ENCODE data around the gene SNX2.

Gene SNX2

GRCh38 chr5:122790354-122791103 is 15.6 kb downstream of the SNX2 start:
- Histone ChIP-seq H3K4me2 (ENCODE audit: low read length) (no peak overlapping the region), H3K27me3 (ENCODE audit: insufficient read depth, low read length, poor library complexity) (no peaks in the 10 kb centered on the region), H3K18ac (ENCODE audit: low read length) (no peak overlapping the region)

GRCh38 chr5:122805481-122805880 is 30.6 kb downstream of the SNX2 start:
- no peaks in the 10 kb centered on the region for H3K27me3 ChIP-seq (ENCODE audit: insufficient read depth, low read length, poor library complexity)
- no peak overlapping the region for H2BK120ac ChIP-seq (ENCODE audit: low read depth, low read length)
- no peak overlapping the region for H4K8ac ChIP-seq (ENCODE audit: low read depth, low read length)
- H3K4me2 ChIP-seq (ENCODE audit: low read length), result no peak overlapping the region
- DNase-seq, result no peak
- H3K27ac ChIP-seq (ENCODE audit: low read depth, low read length), result no peak overlapping the region
- no peak overlapping the region for H3K18ac ChIP-seq (ENCODE audit: low read length)
- no peaks in the 10 kb centered on the region for H3K79me1 ChIP-seq (ENCODE audit: low read length)
- H2AK5ac ChIP-seq (ENCODE audit: low read length), result no peak overlapping the region
- H3K9ac ChIP-seq (ENCODE audit: low read length), result no peak overlapping the region
- no peak overlapping the region for H3K4ac ChIP-seq (ENCODE audit: low read depth, low read length)
- H3K36me3 ChIP-seq (ENCODE audit: control insufficient read depth, insufficient read depth, low read length), result peaks cover 2% of the 10 kb centered on the region
- H2BK5ac ChIP-seq (ENCODE audit: low read length), result no peak overlapping the region
- no peak overlapping the region for H3K23ac ChIP-seq (ENCODE audit: low read length)
- H3K79me2 ChIP-seq (ENCODE audit: control insufficient read depth, insufficient read depth, low read length), result no peaks in the 10 kb centered on the region
- H2BK15ac ChIP-seq (replicated peaks; ENCODE audit: low read depth), result no peak overlapping the region
- H3K4me3 ChIP-seq (ENCODE audit: low read length), result no peak overlapping the region
- whole genome bisulfite sequencing (ENCODE audit: extremely low coverage, insufficient coverage, low lambda C conversion rate), result no CpG with 5 or more reads among the region's 2 CpGs
- H4K5ac ChIP-seq (ENCODE audit: low read length), result no peak overlapping the region
- H3K56ac ChIP-seq (ENCODE audit: low read length), result no peak overlapping the region
- no peaks in the 10 kb centered on the region for H3K4me1 ChIP-seq (ENCODE audit: control insufficient read depth, low read depth, low read length)

More at GRCh38 chr5:122790354-122791103, 15.6 kb downstream of the SNX2 start:
- H3K79me2 ChIP-seq (ENCODE audit: control insufficient read depth, insufficient read depth, low read length), result peaks cover 5% of the 10 kb centered on the region
- H2BK5ac ChIP-seq (ENCODE audit: low read length), result no peak overlapping the region
- H3K4me3 ChIP-seq (ENCODE audit: low read length), result no peak overlapping the region
- H3K4me1 ChIP-seq (ENCODE audit: control insufficient read depth, low read depth, low read length), result no peaks in the 10 kb centered on the region
- H2BK15ac ChIP-seq (replicated peaks; ENCODE audit: low read depth), result no peak overlapping the region
- no peak overlapping the region for H3K56ac ChIP-seq (ENCODE audit: low read length)
- H4K8ac ChIP-seq (ENCODE audit: low read depth, low read length), result no peak overlapping the region
- H4K5ac ChIP-seq (ENCODE audit: low read length), result no peak overlapping the region
- H3K23ac ChIP-seq (ENCODE audit: low read length), result no peak overlapping the region
- WGBS (ENCODE audit: extremely low coverage, insufficient coverage, low lambda C conversion rate), result 100% methylated on average over 1 of the region's 5 CpGs
- DNase-seq, result no peak
- H3K27ac ChIP-seq (ENCODE audit: low read depth, low read length), result no peak overlapping the region
- no peak overlapping the region for H3K9ac ChIP-seq (ENCODE audit: low read length)
- H2AK5ac ChIP-seq (ENCODE audit: low read length), result no peak overlapping the region
- H3K36me3 ChIP-seq (ENCODE audit: control insufficient read depth, insufficient read depth, low read length), result no peaks in the 10 kb centered on the region
- no peak overlapping the region for H2BK120ac ChIP-seq (ENCODE audit: low read depth, low read length)
- H3K79me1 ChIP-seq (ENCODE audit: low read length), result peaks cover 6% of the 10 kb centered on the region
- no peak overlapping the region for H3K4ac ChIP-seq (ENCODE audit: low read depth, low read length)

GRCh38 chr5:122810405-122810804 is 35.5 kb downstream of the SNX2 start:
- no peak overlapping the region for H2AK5ac ChIP-seq (ENCODE audit: low read length)
- H3K4me1 ChIP-seq (ENCODE audit: control insufficient read depth, low read depth, low read length), result no peaks in the 10 kb centered on the region
- WGBS (ENCODE audit: extremely low coverage, insufficient coverage, low lambda C conversion rate), result no CpG with 5 or more reads among the region's 2 CpGs
- H3K4me3 ChIP-seq (ENCODE audit: low read length), result no peak overlapping the region
- no peak overlapping the region for H3K23ac ChIP-seq (ENCODE audit: low read length)
- no peak overlapping the region for H4K8ac ChIP-seq (ENCODE audit: low read depth, low read length)
- H3K79me1 ChIP-seq (ENCODE audit: low read length), result no peaks in the 10 kb centered on the region
- H3K18ac ChIP-seq (ENCODE audit: low read length), result no peak overlapping the region
- no peaks in the 10 kb centered on the region for H3K36me3 ChIP-seq (ENCODE audit: control insufficient read depth, insufficient read depth, low read length)
- no peak overlapping the region for H2BK120ac ChIP-seq (ENCODE audit: low read depth, low read length)
- H4K5ac ChIP-seq (ENCODE audit: low read length), result no peak overlapping the region
- no peaks in the 10 kb centered on the region for H3K79me2 ChIP-seq (ENCODE audit: control insufficient read depth, insufficient read depth, low read length)
- H3K27ac ChIP-seq (ENCODE audit: low read depth, low read length), result no peak overlapping the region
- no peak overlapping the region for H2BK5ac ChIP-seq (ENCODE audit: low read length)
- H3K56ac ChIP-seq (ENCODE audit: low read length), result no peak overlapping the region
- H3K27me3 ChIP-seq (ENCODE audit: insufficient read depth, low read length, poor library complexity), result no peaks in the 10 kb centered on the region
- H3K4me2 ChIP-seq (ENCODE audit: low read length), result no peak overlapping the region
- H3K9ac ChIP-seq (ENCODE audit: low read length), result no peak overlapping the region
- no peak for DNase-seq
- no peak overlapping the region for H3K4ac ChIP-seq (ENCODE audit: low read depth, low read length)
- H2BK15ac ChIP-seq (replicated peaks; ENCODE audit: low read depth), result no peak overlapping the region

GRCh38 chr5:122815218-122815767 is 40.4 kb downstream of the SNX2 start:
- Histone ChIP-seq H3K79me2 (ENCODE audit: control insufficient read depth, insufficient read depth, low read length) (no peaks in the 10 kb centered on the region), H3K27me3 (ENCODE audit: insufficient read depth, low read length, poor library complexity) (no peaks in the 10 kb centered on the region), H3K4me1 (ENCODE audit: control insufficient read depth, low read depth, low read length) (no peaks in the 10 kb centered on the region), H3K36me3 (ENCODE audit: control insufficient read depth, insufficient read depth, low read length) (no peaks in the 10 kb centered on the region), H3K79me1 (ENCODE audit: low read length) (no peaks in the 10 kb centered on the region), H3K18ac (ENCODE audit: low read length) (no peak overlapping the region), H2BK5ac (ENCODE audit: low read length) (no peak overlapping the region), H4K8ac (ENCODE audit: low read depth, low read length) (no peak overlapping the region), H3K4me2 (ENCODE audit: low read length) (no peak overlapping the region), H3K9ac (ENCODE audit: low read length) (no peak overlapping the region), H3K23ac (ENCODE audit: low read length) (no peak overlapping the region), H4K5ac (ENCODE audit: low read length) (no peak overlapping the region), H3K4ac (ENCODE audit: low read depth, low read length) (no peak overlapping the region), H3K27ac (ENCODE audit: low read depth, low read length) (no peak overlapping the region), H2AK5ac (ENCODE audit: low read length) (no peak overlapping the region), H2BK15ac (replicated peaks; ENCODE audit: low read depth) (no peak overlapping the region), H3K4me3 (ENCODE audit: low read length) (no peak overlapping the region), H3K56ac (ENCODE audit: low read length) (no peak overlapping the region), H2BK120ac (ENCODE audit: low read depth, low read length) (no peak overlapping the region)
- DNase-seq, result no peak
- 100% methylated on average over 1 of the region's 3 CpGs for WGBS (ENCODE audit: extremely low coverage, insufficient coverage, low lambda C conversion rate)

GRCh38 chr5:122816756-122817155 is 41.9 kb downstream of the SNX2 start:
- H3K79me2 ChIP-seq (ENCODE audit: control insufficient read depth, insufficient read depth, low read length), result no peaks in the 10 kb centered on the region
- no peak overlapping the region for H2BK120ac ChIP-seq (ENCODE audit: low read depth, low read length)
- H4K8ac ChIP-seq (ENCODE audit: low read depth, low read length), result no peak overlapping the region
- no peak overlapping the region for H2AK5ac ChIP-seq (ENCODE audit: low read length)
- no peaks in the 10 kb centered on the region for H3K27me3 ChIP-seq (ENCODE audit: insufficient read depth, low read length, poor library complexity)
- H3K36me3 ChIP-seq (ENCODE audit: control insufficient read depth, insufficient read depth, low read length), result no peaks in the 10 kb centered on the region
- no peak overlapping the region for H3K9ac ChIP-seq (ENCODE audit: low read length)
- no peak overlapping the region for H4K5ac ChIP-seq (ENCODE audit: low read length)
- H3K4me3 ChIP-seq (ENCODE audit: low read length), result no peak overlapping the region
- no peaks in the 10 kb centered on the region for H3K4me1 ChIP-seq (ENCODE audit: control insufficient read depth, low read depth, low read length)
- no peaks in the 10 kb centered on the region for H3K79me1 ChIP-seq (ENCODE audit: low read length)
- H2BK5ac ChIP-seq (ENCODE audit: low read length), result no peak overlapping the region
- H3K4me2 ChIP-seq (ENCODE audit: low read length), result no peak overlapping the region
- no peak overlapping the region for H3K56ac ChIP-seq (ENCODE audit: low read length)
- WGBS (ENCODE audit: extremely low coverage, insufficient coverage, low lambda C conversion rate), result no CpG with 5 or more reads among the region's 5 CpGs
- no peak overlapping the region for H3K23ac ChIP-seq (ENCODE audit: low read length)
- DNase-seq, result no peak
- no peak overlapping the region for H3K27ac ChIP-seq (ENCODE audit: low read depth, low read length)
- no peak overlapping the region for H3K4ac ChIP-seq (ENCODE audit: low read depth, low read length)
- H3K18ac ChIP-seq (ENCODE audit: low read length), result no peak overlapping the region
- no peak overlapping the region for H2BK15ac ChIP-seq (replicated peaks; ENCODE audit: low read depth)

- H3K36me3 ChIP-seq (ENCODE audit: control insufficient read depth, insufficient read depth, low read length), result no peaks in the 10 kb centered on the region
- no peak overlapping the region for H4K5ac ChIP-seq (ENCODE audit: low read length)
- H3K4me2 ChIP-seq (ENCODE audit: low read length), result no peak overlapping the region
- H4K8ac ChIP-seq (ENCODE audit: low read depth, low read length), result no peak overlapping the region
- no peaks in the 10 kb centered on the region for H3K79me1 ChIP-seq (ENCODE audit: low read length)
- no peak overlapping the region for H3K23ac ChIP-seq (ENCODE audit: low read length)
- H3K4me3 ChIP-seq (ENCODE audit: low read length), result no peak overlapping the region
- H3K27me3 ChIP-seq (ENCODE audit: insufficient read depth, low read length, poor library complexity), result no peaks in the 10 kb centered on the region
- no peak overlapping the region for H3K9ac ChIP-seq (ENCODE audit: low read length)
- H3K56ac ChIP-seq (ENCODE audit: low read length), result no peak overlapping the region
- no peak overlapping the region for H3K18ac ChIP-seq (ENCODE audit: low read length)
- H3K4me1 ChIP-seq (ENCODE audit: control insufficient read depth, low read depth, low read length), result no peaks in the 10 kb centered on the region
- no peak overlapping the region for H3K4ac ChIP-seq (ENCODE audit: low read depth, low read length)
- H2BK120ac ChIP-seq (ENCODE audit: low read depth, low read length), result no peak overlapping the region
- H2BK5ac ChIP-seq (ENCODE audit: low read length), result no peak overlapping the region
- no peaks in the 10 kb centered on the region for H3K79me2 ChIP-seq (ENCODE audit: control insufficient read depth, insufficient read depth, low read length)
- no peak for DNase-seq
- no peak overlapping the region for H3K27ac ChIP-seq (ENCODE audit: low read depth, low read length)
- WGBS (ENCODE audit: extremely low coverage, insufficient coverage, low lambda C conversion rate), result no CpG with 5 or more reads among the region's 1 CpG
- H2AK5ac ChIP-seq (ENCODE audit: low read length), result no peak overlapping the region
- H2BK15ac ChIP-seq (replicated peaks; ENCODE audit: low read depth), result no peak overlapping the region
These were observed 57.1 kb downstream of the SNX2 start for GRCh38 chr5:122831984-122832383.

Measured in mesendoderm (in vitro differentiated cells).